GM12878 (cell line): ENCODE results near the gene GBX1. TPM values are rescaled to one million over a fixed set of nuclear protein-coding genes. Genes with fewer than 3 reads are reported as not detected.

Experiments
- ATAC-seq: fragments of 200-7000 bp; cut with Tn5 transposase; 3 replicates; pipeline ENCODE4 v1.9.1; 2020; ENCODE audit warnings: mild to moderate bottlenecking, moderate library complexity
- BruUV-seq: library from RNA; stranded (reverse); fragments of 400-500 nt; replicated peaks from 2 replicates; lab custom pipeline; 2021; lab: Mats Ljungman, UMichigan
- CTCF ChIA-PET: fragments of 300-600 bp; sonication (Branson Sonifier 250); formaldehyde crosslinking; extraction: SDS; loops from one replicate; lab custom pipeline; 2021; ENCODE audit warnings: inconsistent platforms; lab: Yijun Ruan, JAX
- POLR2A ChIA-PET: fragments of 350-600 bp; formaldehyde crosslinking; extraction: SDS; loops from one replicate; lab custom pipeline; 2021; ENCODE audit warnings: inconsistent platforms; lab: Charles Lee
- RAD21 ChIA-PET: fragments of 300-600 bp; sonication (Branson Sonifier 250); formaldehyde crosslinking; loops from one replicate; lab custom pipeline; 2023; ENCODE audit warnings: antibody characterized with exemption; ENCODE audit not compliant: unreplicated experiment; lab: Charles Lee
- SMC1A ChIA-PET: fragments of 300-600 bp; sonication (Branson Sonifier 250); formaldehyde crosslinking; loops from one replicate; lab custom pipeline; 2023; ENCODE audit not compliant: unreplicated experiment, uncharacterized antibody; lab: Charles Lee
- DNase-seq: peaks from one replicate; pipeline ENCODE4 v3.0.0-alpha.2; 2011; ENCODE audit warnings: low read depth, low spot score
- FAIRE-seq: peaks from 3 replicates; lab custom pipeline; 2011; peaks lifted over from hg19 to GRCh38; lab: Jason Lieb, UNC
- H2AFZ ChIP-seq: 2 replicates; pipeline ENCODE4 v1.6.0; 2011; ENCODE audit warnings: low read depth, low read length, control low read depth; ENCODE audit not compliant: control insufficient read depth
- H3K27ac ChIP-seq: 2 replicates; pipeline ENCODE4 v1.5.1; 2011; ENCODE audit warnings: control low read depth; ENCODE audit not compliant: control insufficient read depth, insufficient read depth
- H3K27me3 ChIP-seq, 2 experiments: replicated peaks in 1 of 2; 2 replicates each; pipeline versions ENCODE4 v1.6.0 to v1.6.1; 2011; ENCODE audit warnings: low read length in 1 of 2; ENCODE audit not compliant: control insufficient read depth in 2 of 2, insufficient read depth in 2 of 2
- H3K36me3 ChIP-seq, 2 experiments: 2 replicates each; pipeline ENCODE4 v1.5.1; 2011; ENCODE audit warnings: low read length in 1 of 2; ENCODE audit not compliant: control insufficient read depth in 2 of 2, insufficient read depth in 2 of 2
- H3K4me1 ChIP-seq: 2 replicates; pipeline ENCODE4 v1.6.1; 2011; ENCODE audit warnings: mild to moderate bottlenecking, low read length, moderate library complexity, mixed read lengths; ENCODE audit not compliant: control insufficient read depth, insufficient read depth
- H3K4me2 ChIP-seq: 2 replicates; pipeline ENCODE4 v1.6.0; 2011; ENCODE audit warnings: control low read depth; ENCODE audit not compliant: control insufficient read depth, insufficient read depth
- H3K4me3 ChIP-seq: fragments of 200-600 bp; sonication (generic); 2 replicates; pipeline ENCODE4 v1.5.1; 2016
- H3K79me2 ChIP-seq: 2 replicates; pipeline ENCODE4 v1.6.0; 2011; ENCODE audit warnings: low read length; ENCODE audit not compliant: control insufficient read depth, insufficient read depth
- H3K9ac ChIP-seq: 2 replicates; pipeline ENCODE4 v1.8.0; 2011; ENCODE audit warnings: low read length, control low read depth, mixed read lengths; ENCODE audit not compliant: control insufficient read depth, insufficient read depth
- H3K9me3 ChIP-seq: replicated peaks from 3 replicates; pipeline ENCODE4 v1.5.1; 2011; ENCODE audit warnings: mild to moderate bottlenecking, low read length; ENCODE audit not compliant: control insufficient read depth, insufficient read depth
- H4K20me1 ChIP-seq: 2 replicates; pipeline ENCODE4 v1.6.0; 2011; ENCODE audit not compliant: control insufficient read depth, insufficient read depth
- JUNB ChIP-seq: IDR thresholded peaks from 2 replicates; pipeline ENCODE4 v1.6.1; 2016; ENCODE audit warnings: antibody characterized with exemption, mild to moderate bottlenecking
- KLF5 ChIP-seq: fragments of 450-650 bp; IDR thresholded peaks from 2 replicates; pipeline ENCODE4 v1.6.1; 2014; ENCODE audit warnings: mild to moderate bottlenecking; ENCODE audit not compliant: partially characterized antibody
- MTA2 ChIP-seq: fragments of 450-650 bp; IDR thresholded peaks from 2 replicates; pipeline ENCODE4 v1.6.1; 2016; ENCODE audit warnings: low read depth, mild to moderate bottlenecking, moderate library complexity
- PAX5 ChIP-seq: IDR thresholded peaks from 2 replicates; pipeline ENCODE4 v1.6.1; 2011; ENCODE audit warnings: low read depth, low read length, borderline replicate concordance
- SIX5 ChIP-seq: IDR thresholded peaks from 2 replicates; pipeline ENCODE4 v1.6.1; 2011; ENCODE audit warnings: mild to moderate bottlenecking, low read depth, low read length, moderate library complexity; ENCODE audit not compliant: severe bottlenecking
- SMAD1 ChIP-seq: fragments of 450-650 bp; IDR thresholded peaks from 2 replicates; pipeline ENCODE4 v1.6.1; 2018; ENCODE audit warnings: mild to moderate bottlenecking, low read depth; ENCODE audit not compliant: partially characterized antibody
- SREBF1 ChIP-seq: IDR thresholded peaks from 2 replicates; pipeline ENCODE4 v1.6.1; 2012; ENCODE audit warnings: mild to moderate bottlenecking, low read length
- ZNF24 ChIP-seq: fragments of 450-650 bp; IDR thresholded peaks from 2 replicates; pipeline ENCODE4 v1.6.1; 2017; ENCODE audit warnings: antibody characterized with exemption, mild to moderate bottlenecking
- WGBS: methylation state at CpG from one replicate; pipeline ENCODE4 v1.1.6; 2016; ENCODE audit warnings: low lambda C conversion rate; ENCODE audit not compliant: insufficient replicate concordance, insufficient coverage; ENCODE audit errors: missing lambda C conversion rate; 5-methylcytosine and 5-hydroxymethylcytosine counted together
- in situ Hi-C: fragments of 300-500 bp; cut with MboI; formaldehyde crosslinking; loops from 9 replicates; pipeline ENCODE4 v1.14.3; 2018; ENCODE audit warnings: mixed read lengths
- intact Hi-C: fragments of 100-400 bp; cut with micrococcal nuclease; formaldehyde crosslinking; loops from one replicate; pipeline ENCODE4 v1.14.2; 2022; ENCODE audit not compliant: unreplicated experiment
- polyA plus RNA-seq, 11 experiments: library from polyadenylated mRNA; depleted of rRNA in 4 of 11; unstranded in 6 of 11; stranded (reverse) in 5 of 11; fragments of >200 nt; fragmentation: Nextera tagmentation in 4 of 11; fragmentation: Illumina TruSeq in 1 of 11; extraction: Ambion mirVana in 4 of 11; extraction: Trizol in 1 of 11; gene quantifications; 1 replicate in 1 of 11; 2 replicates in 10 of 11; pipeline versions ENCODE4 v1.2.1 to v1.2.3, GENCODE V29; 2011 to 2016; ENCODE audit warnings: inconsistent platforms in 2 of 11, missing spikeins in 2 of 11, low read depth in 1 of 11
- total RNA-seq, 4 experiments: library from RNA; depleted of rRNA in 3 of 4; stranded (reverse); fragments of >200 nt in 3 of 4; fragmentation: Illumina TruSeq in 1 of 4; extraction: Trizol in 1 of 4; gene quantifications; 2 replicates each; pipeline versions ENCODE4 v1.2.1 to v1.2.3, GENCODE V29; 2013 to 2021
- TF ChIP-seq, protein P1 (sequence below): fragments of 450-650 bp; IDR thresholded peaks from 2 replicates; pipeline ENCODE4 v1.6.1; 2017; ENCODE audit warnings: low read depth, mild to moderate bottlenecking, moderate library complexity

The GBX1 gene
- total and polyA plus RNA-seq, 10 of the 15 experiments (the other 5 are each of a cell fraction or from before 2014, with no cell fraction given): not detected

DNA sequence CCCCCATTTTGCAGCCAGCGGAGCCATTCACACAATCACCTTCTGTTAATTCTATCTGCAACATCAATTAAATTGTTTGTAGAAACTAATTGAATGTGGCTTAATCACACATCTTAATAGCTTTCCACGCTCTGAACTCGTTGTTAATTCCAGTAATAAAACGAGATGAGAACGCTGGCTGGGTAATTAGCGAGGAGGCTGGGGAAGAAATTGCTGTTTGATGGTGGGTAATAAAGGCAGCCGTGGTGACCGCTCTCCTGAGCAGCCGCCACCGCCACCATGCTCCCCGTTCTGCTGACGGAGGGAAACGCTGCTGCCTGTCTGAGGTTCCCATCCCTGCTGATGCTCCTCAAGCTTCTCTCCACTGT lies 36.3 kb downstream of the GBX1 start:
- Histone ChIP-seq H3K4me1 (no peaks in the 10 kb centered on the region), H3K4me3 (no peak overlapping the region), H3K79me2 (no peaks in the 10 kb centered on the region), H3K9me3 (no peaks in the 10 kb centered on the region), H3K27me3 (no peaks in the 10 kb centered on the region), H3K4me2 (no peak overlapping the region), H4K20me1 (no peaks in the 10 kb centered on the region), H3K36me3 (peaks cover 3 to 11% of the 10 kb centered on the region in 2 experiments; a peak in 3 of 4 replicates), H2AFZ (no peak overlapping the region), H3K27ac (no peak overlapping the region), H3K9ac (no peak overlapping the region)
- intact Hi-C loops (no loop called here), in situ Hi-C loops (no loop called here)
- ChIA-PET SMC1A (no interaction called here), RAD21 (no interaction called here), CTCF (interaction anchor here (1.3 kb wide), 1 partner anchor 10 kb away, joined by 3 read pairs; no protein-coding TSS in a partner anchor), POLR2A (no interaction called here)
- no TSS peak for BruUV-seq
- FAIRE-seq (no peak), DNase-seq (no peak), ATAC-seq (no peak)
- 96% methylated on average over 13 of the region's 13 CpGs for WGBS
- no peak for TF ChIP-seq KLF5
- TF ChIP-seq JUNB: no peak
- TF ChIP-seq SREBF1: no peak
- TF ChIP-seq MTA2: no peak
- TF ChIP-seq, protein P1, sequence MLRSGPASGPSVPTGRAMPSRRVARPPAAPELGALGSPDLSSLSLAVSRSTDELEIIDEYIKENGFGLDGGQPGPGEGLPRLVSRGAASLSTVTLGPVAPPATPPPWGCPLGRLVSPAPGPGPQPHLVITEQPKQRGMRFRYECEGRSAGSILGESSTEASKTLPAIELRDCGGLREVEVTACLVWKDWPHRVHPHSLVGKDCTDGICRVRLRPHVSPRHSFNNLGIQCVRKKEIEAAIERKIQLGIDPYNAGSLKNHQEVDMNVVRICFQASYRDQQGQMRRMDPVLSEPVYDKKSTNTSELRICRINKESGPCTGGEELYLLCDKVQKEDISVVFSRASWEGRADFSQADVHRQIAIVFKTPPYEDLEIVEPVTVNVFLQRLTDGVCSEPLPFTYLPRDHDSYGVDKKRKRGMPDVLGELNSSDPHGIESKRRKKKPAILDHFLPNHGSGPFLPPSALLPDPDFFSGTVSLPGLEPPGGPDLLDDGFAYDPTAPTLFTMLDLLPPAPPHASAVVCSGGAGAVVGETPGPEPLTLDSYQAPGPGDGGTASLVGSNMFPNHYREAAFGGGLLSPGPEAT: no peak
- TF ChIP-seq SMAD1: no peak
- TF ChIP-seq SIX5: no peak
- TF ChIP-seq PAX5: no peak
- TF ChIP-seq ZNF24: no peak
- TF ChIP-seq, all 136 proteins: peak for 0
